G401.6 (cell line): ENCODE results near the gene TMEM234.

Experiments used
- FAIRE-seq: peaks from 2 replicates; lab custom pipeline; 2012; peaks lifted over from hg19 to GRCh38; lab: Jason Lieb, UNC

Gene TMEM234

GRCh38 chr1:32172621-32173245 is 49.4 kb downstream of the TMEM234 start:
- no peak for FAIRE-seq

- FAIRE-seq: no peak
These were observed 51.2 kb downstream of the TMEM234 start for GRCh38 chr1:32170991-32171390.
